IMR-90 (cell line): ENCODE results near the gene CBX8. TPM values are rescaled to one million over a fixed set of nuclear protein-coding genes. Genes with fewer than 3 reads are reported as not detected.

Experiments
- ATAC-seq: fragments of 200-7000 bp; cut with Tn5 transposase; 2 replicates; pipeline ENCODE4 v1.9.1; 2020; ENCODE audit warnings: low read depth, mild to moderate bottlenecking, moderate library complexity
- BruUV-seq: library from RNA; stranded (reverse); fragments of 400-500 nt; replicated peaks from 2 replicates; lab custom pipeline; 2021; lab: Mats Ljungman, UMichigan
- CTCF ChIA-PET: fragments of 300-600 bp; formaldehyde crosslinking; extraction: SDS; loops from one replicate; lab custom pipeline; 2021; ENCODE audit warnings: antibody characterized with exemption; lab: Yijun Ruan, JAX
- POLR2A ChIA-PET: fragments of 300-600 bp; sonication (Branson Sonifier 250); formaldehyde crosslinking; loops from one replicate; lab custom pipeline; 2022; ENCODE audit warnings: antibody characterized with exemption; ENCODE audit not compliant: unreplicated experiment; lab: Charles Lee
- DNase-seq: peaks from one replicate; pipeline ENCODE4 v3.0.0; 2013
- H2AFZ ChIP-seq: replicated peaks from 2 replicates; pipeline ENCODE3; 2013; ENCODE audit warnings: low read length, mild to moderate bottlenecking; ENCODE audit not compliant: poor library complexity
- H2AK5ac ChIP-seq: 2 replicates; pipeline ENCODE4 v1.6.1; 2013; ENCODE audit warnings: low read depth, low read length, inconsistent platforms
- H2AK9ac ChIP-seq: replicated peaks from 2 replicates; pipeline ENCODE3; 2013; ENCODE audit warnings: mild to moderate bottlenecking, low read depth, low read length, moderate library complexity; ENCODE audit not compliant: poor library complexity
- H2BK120ac ChIP-seq: 2 replicates; pipeline ENCODE4 v1.6.1; 2013; ENCODE audit warnings: low read depth, low read length, inconsistent platforms
- H2BK15ac ChIP-seq: 3 replicates; pipeline ENCODE4 v1.6.1; 2013; ENCODE audit warnings: low read depth, low read length, inconsistent platforms
- H2BK20ac ChIP-seq: 2 replicates; pipeline ENCODE4 v1.6.1; 2013; ENCODE audit warnings: low read depth, mild to moderate bottlenecking, inconsistent platforms, low read length, moderate library complexity
- H2BK5ac ChIP-seq: 2 replicates; pipeline ENCODE4 v1.6.1; 2013; ENCODE audit warnings: mild to moderate bottlenecking, low read depth, low read length, inconsistent platforms; ENCODE audit not compliant: poor library complexity, severe bottlenecking
- H3K14ac ChIP-seq: replicated peaks from 2 replicates; pipeline ENCODE4 v1.6.1; 2013; ENCODE audit warnings: low read depth, low read length, inconsistent platforms
- H3K18ac ChIP-seq: 2 replicates; pipeline ENCODE4 v1.6.1; 2013; ENCODE audit warnings: low read depth, low read length, control low read depth
- H3K23ac ChIP-seq: 2 replicates; pipeline ENCODE4 v1.6.1; 2013; ENCODE audit warnings: low read depth, low read length, inconsistent platforms
- H3K27ac ChIP-seq: 2 replicates; pipeline ENCODE4 v1.5.1; 2013; ENCODE audit warnings: mild to moderate bottlenecking, control low read depth, low read length; ENCODE audit not compliant: insufficient read depth
- H3K27me3 ChIP-seq: 2 replicates; pipeline ENCODE4 v1.6.1; 2013; ENCODE audit warnings: low read length; ENCODE audit not compliant: control insufficient read depth, insufficient read depth
- H3K36me3 ChIP-seq: 2 replicates; pipeline ENCODE4 v1.6.1; 2013; ENCODE audit warnings: low read length, mixed read lengths; ENCODE audit not compliant: control insufficient read depth, insufficient read depth
- H3K4ac ChIP-seq: 2 replicates; pipeline ENCODE4 v1.6.1; 2013; ENCODE audit warnings: low read depth, low read length, inconsistent platforms
- H3K4me1 ChIP-seq: 2 replicates; pipeline ENCODE4 v1.6.1; 2013; ENCODE audit warnings: low read length, mixed read lengths; ENCODE audit not compliant: control insufficient read depth, insufficient read depth
- H3K4me2 ChIP-seq: 2 replicates; pipeline ENCODE4 v1.6.1; 2013; ENCODE audit warnings: low read depth, mild to moderate bottlenecking, control low read depth, low read length, moderate library complexity
- H3K4me3 ChIP-seq: 2 replicates; pipeline ENCODE4 v1.5.1; 2013; ENCODE audit warnings: low read depth, mild to moderate bottlenecking, control low read depth, low read length, moderate library complexity; ENCODE audit not compliant: insufficient read depth
- H3K56ac ChIP-seq: 2 replicates; pipeline ENCODE4 v1.6.1; 2013; ENCODE audit warnings: low read length, inconsistent platforms; ENCODE audit not compliant: insufficient read depth; ENCODE audit errors: extremely low read depth
- H3K79me1 ChIP-seq, 2 experiments: 2 replicates each; pipeline ENCODE4 v1.6.1; 2013; ENCODE audit warnings: low read length in 2 of 2, inconsistent platforms in 1 of 2, low read depth in 1 of 2
- H3K9ac ChIP-seq: 2 replicates; pipeline ENCODE4 v1.6.1; 2013; ENCODE audit warnings: low read depth, low read length, control low read depth
- H3K9me1 ChIP-seq: 2 replicates; pipeline ENCODE4 v1.6.1; 2013; ENCODE audit warnings: low read length, inconsistent platforms; ENCODE audit not compliant: insufficient read depth
- H3K9me3 ChIP-seq: 2 replicates; pipeline ENCODE4 v1.6.1; 2013; ENCODE audit warnings: low read length; ENCODE audit not compliant: control insufficient read depth, insufficient read depth
- H4K20me1 ChIP-seq: 2 replicates; pipeline ENCODE4 v1.6.1; 2013; ENCODE audit warnings: low read length, inconsistent platforms; ENCODE audit not compliant: insufficient read depth
- H4K5ac ChIP-seq: 2 replicates; pipeline ENCODE4 v1.6.1; 2013; ENCODE audit warnings: mild to moderate bottlenecking, low read depth, low read length, control low read depth
- H4K8ac ChIP-seq, 2 experiments: 2 replicates each; pipeline ENCODE4 v1.6.1; 2013; ENCODE audit warnings: low read depth in 2 of 2, low read length in 2 of 2, control low read depth in 1 of 2, inconsistent platforms in 1 of 2
- H4K91ac ChIP-seq: 2 replicates; pipeline ENCODE4 v1.6.1; 2013; ENCODE audit warnings: low read depth, low read length, inconsistent platforms; ENCODE audit not compliant: insufficient read depth
- FOS ChIP-seq: fragments of 150-350 bp; IDR thresholded peaks from 2 replicates; pipeline ENCODE4 v1.6.1; 2016; ENCODE audit warnings: low read depth, low read length
- MAZ ChIP-seq: IDR thresholded peaks from 2 replicates; pipeline ENCODE4 v1.6.1; 2012; ENCODE audit warnings: low read depth, mild to moderate bottlenecking, low read length, improper control_type of control experiment, moderate library complexity, borderline replicate concordance
- MXI1 ChIP-seq: IDR thresholded peaks from 2 replicates; pipeline ENCODE4 v1.6.1; 2012; ENCODE audit warnings: low read depth, mild to moderate bottlenecking, low read length, moderate library complexity, borderline replicate concordance
- POLR2A ChIP-seq: IDR thresholded peaks from 2 replicates; pipeline ENCODE4 v1.6.1; 2012; ENCODE audit warnings: mild to moderate bottlenecking, low read depth, low read length
- RCOR1 ChIP-seq: IDR thresholded peaks from 2 replicates; pipeline ENCODE4 v1.6.1; 2012; ENCODE audit warnings: mild to moderate bottlenecking, low read length, improper control_type of control experiment; ENCODE audit not compliant: insufficient replicate concordance
- WGBS, 2 experiments: methylation state at CpG; one replicate each; pipeline versions ENCODE4 v1.1.5 to v1.1.7; 2013; ENCODE audit warnings: missing lambda C conversion rate in 2 of 2; ENCODE audit not compliant: insufficient read length in 1 of 2; ENCODE audit errors: extremely low coverage in 2 of 2; 5-methylcytosine and 5-hydroxymethylcytosine counted together
- dilution Hi-C: fragments of 300-500 bp; cut with HindIII; formaldehyde crosslinking; loops from one replicate; pipeline ENCODE4 v1.14.3; 2018; ENCODE audit warnings: low sequenced_read_pairs; ENCODE audit not compliant: unreplicated experiment
- in situ Hi-C: fragments of 300-500 bp; cut with MboI; formaldehyde crosslinking; loops from 3 replicates; pipeline ENCODE4 v1.14.3; 2019; ENCODE audit warnings: low sequenced_read_pairs, inconsistent platforms, mixed read lengths
- intact Hi-C: fragments of 100-400 bp; cut with micrococcal nuclease; formaldehyde crosslinking; loops from 2 replicates; pipeline ENCODE4 v1.10.0; 2022
- polyA plus RNA-seq, 3 experiments: library from polyadenylated mRNA; depleted of rRNA; stranded (reverse); fragments of >200 nt; gene quantifications; 2 replicates each; pipeline ENCODE4 v1.2.3, GENCODE V29; 2012; ENCODE audit warnings: low replicate concordance in 1 of 3
- total RNA-seq: library from RNA; depleted of rRNA; stranded (reverse); fragments of >200 nt; gene quantifications from 2 replicates; pipeline ENCODE4 v1.2.3, GENCODE V29; 2012
- TF ChIP-seq, protein P1 (sequence below): conservative IDR thresholded peaks from 2 replicates; pipeline ENCODE4 v1.5.1; 2012; ENCODE audit warnings: mild to moderate bottlenecking, low read depth, low read length, improper control_type of control experiment

Gene CBX8
- total and polyA plus RNA-seq, 2 of the 4 experiments (the other 2 are of a cell fraction), result 3.2 to 5.4 TPM

DNA sequence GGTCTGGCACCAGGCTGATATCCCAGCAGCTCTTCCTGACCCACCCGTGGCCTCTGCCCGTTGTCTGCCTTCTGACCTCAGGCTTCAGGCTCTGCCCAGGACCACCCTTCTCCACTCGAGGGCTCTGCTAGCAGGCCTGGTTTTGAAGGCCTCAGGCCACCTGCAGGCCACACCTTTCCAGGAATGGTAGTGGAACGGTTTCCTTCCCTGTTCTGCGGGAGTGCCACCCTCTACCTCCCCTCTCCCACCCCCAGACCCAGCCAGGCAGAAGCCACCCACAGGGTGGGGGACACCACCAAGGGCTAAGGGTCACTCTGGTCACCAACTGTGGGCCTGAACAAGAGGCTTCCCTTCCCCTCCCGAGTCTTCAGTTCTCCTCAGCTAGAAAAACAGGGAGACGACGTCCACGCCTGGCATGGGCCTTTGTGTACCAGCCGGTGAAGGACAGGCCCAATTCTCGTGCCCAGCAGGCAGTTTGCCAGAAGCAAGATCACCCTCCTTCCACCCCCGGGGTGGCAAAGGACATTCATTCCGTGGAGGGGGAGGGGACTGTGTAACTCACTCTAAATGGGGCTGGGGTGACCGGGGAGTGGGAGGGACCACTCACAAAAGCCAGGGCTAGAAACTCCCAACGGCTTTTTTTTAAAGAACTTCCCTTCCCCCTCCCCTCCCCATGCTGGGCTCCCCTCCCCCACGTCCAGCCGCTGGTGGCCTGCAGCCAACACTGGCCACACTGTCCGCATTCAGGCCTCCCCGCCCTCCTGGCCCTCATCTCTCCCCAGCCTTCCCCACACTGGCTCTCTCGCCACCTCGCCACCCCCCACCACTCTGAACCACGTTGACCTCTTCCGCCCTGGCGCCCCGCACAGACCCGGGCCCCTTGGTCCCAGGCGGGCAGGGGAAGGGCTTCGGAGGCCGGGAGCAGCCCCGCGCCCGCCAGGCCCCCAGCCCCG is 34.7 kb upstream of the CBX8 start:
- Histone ChIP-seq H3K14ac (peak overlapping the region; percentile 37), H3K36me3 (peaks cover 21% of the 10 kb centered on the region; the same call in 1 of the 2 replicates), H2AK5ac (peak overlapping the region; percentile 85), H3K4ac (peak overlapping the region; percentile 47), H2BK120ac (peak overlapping the region; percentile 77; the same call in 1 of the 2 replicates), H2AFZ (peak overlapping the region; percentile 52), H3K9ac (no peak overlapping the region), H2BK20ac (0 out of 2 replicates have a peak overlapping the region, but pooled peaks have one; percentile 34), H3K23ac (no peak overlapping the region), H2AK9ac (peak overlapping the region; percentile 70), H3K9me1 (peaks cover 14% of the 10 kb centered on the region), H4K5ac (no peak overlapping the region; the same call in 1 of the 2 replicates), H3K18ac (no peak overlapping the region), H3K79me1 (peaks cover under 1 to 34% of the 10 kb centered on the region in 2 experiments), H3K9me3 (no peaks in the 10 kb centered on the region), H3K27me3 (no peaks in the 10 kb centered on the region), H3K27ac (no peak overlapping the region), H3K4me1 (peaks cover 16% of the 10 kb centered on the region), H4K8ac (peak overlapping the region in 1 of 2 experiments; percentile 25; a peak in 1 of 4 replicates), H3K4me3 (no peak overlapping the region), H4K91ac (peak overlapping the region; percentile 49; the same call in 1 of the 2 replicates), H2BK5ac (no peak overlapping the region), H3K56ac (no peak overlapping the region), H2BK15ac (no peak overlapping the region), H3K4me2 (no peak overlapping the region; the same call in 1 of the 2 replicates), H4K20me1 (peaks cover 38% of the 10 kb centered on the region)
- dilution Hi-C loops, result no loop called here
- POLR2A ChIA-PET, result no interaction called here
- DNase-seq (no peak), ATAC-seq (peak; percentile 23)
- no TSS peak for BruUV-seq
- in situ Hi-C loops, result no loop called here
- no peak for TF ChIP-seq POLR2A
- TF ChIP-seq, protein P1, sequence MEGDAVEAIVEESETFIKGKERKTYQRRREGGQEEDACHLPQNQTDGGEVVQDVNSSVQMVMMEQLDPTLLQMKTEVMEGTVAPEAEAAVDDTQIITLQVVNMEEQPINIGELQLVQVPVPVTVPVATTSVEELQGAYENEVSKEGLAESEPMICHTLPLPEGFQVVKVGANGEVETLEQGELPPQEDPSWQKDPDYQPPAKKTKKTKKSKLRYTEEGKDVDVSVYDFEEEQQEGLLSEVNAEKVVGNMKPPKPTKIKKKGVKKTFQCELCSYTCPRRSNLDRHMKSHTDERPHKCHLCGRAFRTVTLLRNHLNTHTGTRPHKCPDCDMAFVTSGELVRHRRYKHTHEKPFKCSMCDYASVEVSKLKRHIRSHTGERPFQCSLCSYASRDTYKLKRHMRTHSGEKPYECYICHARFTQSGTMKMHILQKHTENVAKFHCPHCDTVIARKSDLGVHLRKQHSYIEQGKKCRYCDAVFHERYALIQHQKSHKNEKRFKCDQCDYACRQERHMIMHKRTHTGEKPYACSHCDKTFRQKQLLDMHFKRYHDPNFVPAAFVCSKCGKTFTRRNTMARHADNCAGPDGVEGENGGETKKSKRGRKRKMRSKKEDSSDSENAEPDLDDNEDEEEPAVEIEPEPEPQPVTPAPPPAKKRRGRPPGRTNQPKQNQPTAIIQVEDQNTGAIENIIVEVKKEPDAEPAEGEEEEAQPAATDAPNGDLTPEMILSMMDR, result no peak
- no peak for TF ChIP-seq MAZ
- no peak for TF ChIP-seq RCOR1
- TF ChIP-seq FOS, result no peak
- TF ChIP-seq MXI1, result no peak
- intact Hi-C loops, result no loop called here
- 90% methylated on average over 5 of the region's 33 CpGs; no CpG with 5 or more reads in 1 of the 2 experiments for WGBS, 2 experiments
- CTCF ChIA-PET, result no interaction called here
